OCI-LY3 (cell line): ENCODE data around the gene NAB1.

Source experiments
- CTCF ChIP-seq: fragments of 200-600, 300-600 bp; sonication (generic); IDR thresholded peaks from 2 replicates; pipeline ENCODE4 v1.5.1; 2014; ENCODE audit warnings: antibody characterized with exemption, low read length, low read depth
- EZH2phosphoT487 ChIP-seq: fragments of 200-600 bp; shearing (Covaris generic); IDR thresholded peaks from 2 replicates; pipeline ENCODE4 v1.6.1; 2018; ENCODE audit warnings: antibody characterized with exemption, mixed run types, low read depth

DNA sequence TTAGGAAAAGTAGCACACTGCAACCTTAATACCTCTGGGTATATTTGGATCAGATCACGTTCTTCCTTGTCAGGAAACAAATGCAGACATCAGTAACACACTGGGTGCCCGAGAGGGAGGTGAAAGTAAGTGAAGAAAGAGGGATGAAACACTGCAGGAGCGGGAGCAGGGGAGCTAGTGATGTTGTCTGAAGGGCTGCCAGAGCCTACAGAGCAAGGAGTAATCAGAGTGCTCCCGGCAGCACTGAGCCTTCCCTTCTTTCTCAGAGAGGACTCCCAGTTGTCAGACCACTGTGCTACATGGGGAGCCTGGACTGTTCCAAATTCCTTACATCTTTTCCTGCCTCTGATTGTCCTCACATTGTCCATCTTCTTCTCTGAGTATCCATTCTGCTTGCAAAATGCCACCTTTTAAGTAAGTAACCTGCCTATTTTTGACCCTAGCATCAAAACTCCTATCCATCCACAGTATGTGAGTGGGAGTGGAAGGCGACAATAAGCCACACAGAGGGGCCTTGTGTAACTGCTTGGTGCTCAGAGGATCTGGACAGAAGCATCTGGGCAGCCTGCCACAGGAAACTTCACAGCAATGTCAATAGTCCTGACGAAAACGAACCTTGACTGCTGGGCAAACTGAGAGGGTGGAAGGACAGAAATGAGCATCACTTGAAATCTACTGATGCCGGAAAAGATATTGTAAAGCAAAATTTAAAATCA is 10.8 kb upstream of the NAB1 start:
- TF ChIP-seq CTCF, result no peak
- no peak for TF ChIP-seq EZH2phosphoT487
